T-helper 2 cell treated with Interferon-gamma antibody and Interleukin-4, amounts not matched to agents 5 μg/mL and 100 μg/mL, for 36 hours (primary cell): ENCODE measurements around the gene PTTG1IP.

Experiments used
- DNase-seq: peaks from one replicate; pipeline ENCODE4 v3.0.0; 2021; ENCODE audit warnings: low spot score
- H3K27ac Mint-ChIP-seq: one replicate; pipeline ENCODE4 v1.8.0; 2021; ENCODE audit warnings: mild to moderate bottlenecking, mixed read lengths
- H3K27me3 Mint-ChIP-seq: one replicate; pipeline ENCODE4 v1.8.0; 2021; ENCODE audit warnings: low read depth, mixed read lengths
- H3K36me3 Mint-ChIP-seq: one replicate; pipeline ENCODE4 v1.8.0; 2021; ENCODE audit warnings: low read depth, mixed read lengths
- H3K4me1 Mint-ChIP-seq: one replicate; pipeline ENCODE4 v1.8.0; 2021; ENCODE audit warnings: low read depth, mixed read lengths
- H3K4me3 Mint-ChIP-seq: one replicate; pipeline ENCODE4 v1.8.0; 2022; ENCODE audit warnings: mild to moderate bottlenecking, moderate library complexity, mixed read lengths
- H3K9me3 Mint-ChIP-seq: one replicate; pipeline ENCODE4 v1.8.0; 2021; ENCODE audit warnings: mixed read lengths

Gene PTTG1IP

DNA sequence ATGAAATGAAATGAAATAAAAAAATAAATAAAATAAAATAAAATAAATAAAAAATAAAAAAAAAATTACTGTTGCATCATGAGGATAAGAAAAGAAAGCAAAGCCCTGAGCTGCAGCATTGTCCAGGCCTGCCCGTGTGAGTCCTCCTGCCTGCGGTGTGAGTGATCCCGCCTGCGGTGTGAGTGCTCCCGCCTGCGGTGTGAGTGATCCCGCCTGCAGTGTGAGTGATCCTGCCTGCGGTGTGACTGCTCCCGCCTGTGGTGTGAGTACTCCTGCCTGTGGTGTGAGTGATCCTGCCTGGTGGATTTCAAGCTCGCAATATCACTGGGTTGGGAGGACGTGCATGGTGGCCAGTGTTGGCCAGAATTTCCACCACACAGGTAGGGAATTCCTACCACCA lies 22.4 kb upstream of the PTTG1IP start:
- peaks cover 11% of the 10 kb centered on the region for H3K4me1 Mint-ChIP-seq
- no peak overlapping the region for H3K4me3 Mint-ChIP-seq
- no peak for DNase-seq
- no peaks in the 10 kb centered on the region for H3K9me3 Mint-ChIP-seq
- H3K36me3 Mint-ChIP-seq = peaks cover 32% of the 10 kb centered on the region
- H3K27ac Mint-ChIP-seq = no peak overlapping the region
- no peaks in the 10 kb centered on the region for H3K27me3 Mint-ChIP-seq

DNA sequence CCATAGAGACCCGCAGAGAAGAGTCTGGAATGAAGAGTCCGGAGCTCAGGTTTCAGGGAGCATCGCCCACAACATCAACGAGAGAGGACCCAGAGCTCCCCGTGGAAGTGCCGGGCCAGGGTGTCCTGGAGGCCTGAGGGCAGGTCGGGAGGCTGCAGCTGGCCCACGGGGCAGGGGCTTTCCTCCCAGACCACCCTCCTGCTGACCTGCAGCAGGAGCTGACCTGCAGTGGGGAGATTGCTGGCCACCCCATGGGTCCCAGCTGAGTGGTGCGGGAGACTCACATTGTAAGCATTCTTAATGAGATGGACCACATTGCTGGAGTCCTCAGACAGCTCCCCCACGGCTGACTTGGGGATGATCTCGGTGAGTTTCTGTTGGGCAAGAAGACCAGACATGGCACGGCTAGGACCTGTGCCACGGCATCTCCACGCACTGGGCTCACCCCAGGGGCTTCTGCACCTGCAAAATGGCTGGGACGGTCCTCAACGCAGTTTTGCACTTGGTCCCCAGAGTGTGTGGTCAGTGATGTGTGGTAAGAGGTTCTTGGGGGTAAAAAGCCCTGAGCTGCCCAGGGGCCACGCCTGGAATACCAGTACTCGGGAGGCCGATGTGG lies 21.3 kb upstream of the PTTG1IP start:
- DNase-seq = no peak
- H3K4me1 Mint-ChIP-seq = peaks cover 11% of the 10 kb centered on the region
- H3K27ac Mint-ChIP-seq = no peak overlapping the region
- H3K9me3 Mint-ChIP-seq = no peaks in the 10 kb centered on the region
- H3K4me3 Mint-ChIP-seq = no peak overlapping the region
- H3K36me3 Mint-ChIP-seq = peaks cover 31% of the 10 kb centered on the region
- H3K27me3 Mint-ChIP-seq = no peaks in the 10 kb centered on the region

DNA sequence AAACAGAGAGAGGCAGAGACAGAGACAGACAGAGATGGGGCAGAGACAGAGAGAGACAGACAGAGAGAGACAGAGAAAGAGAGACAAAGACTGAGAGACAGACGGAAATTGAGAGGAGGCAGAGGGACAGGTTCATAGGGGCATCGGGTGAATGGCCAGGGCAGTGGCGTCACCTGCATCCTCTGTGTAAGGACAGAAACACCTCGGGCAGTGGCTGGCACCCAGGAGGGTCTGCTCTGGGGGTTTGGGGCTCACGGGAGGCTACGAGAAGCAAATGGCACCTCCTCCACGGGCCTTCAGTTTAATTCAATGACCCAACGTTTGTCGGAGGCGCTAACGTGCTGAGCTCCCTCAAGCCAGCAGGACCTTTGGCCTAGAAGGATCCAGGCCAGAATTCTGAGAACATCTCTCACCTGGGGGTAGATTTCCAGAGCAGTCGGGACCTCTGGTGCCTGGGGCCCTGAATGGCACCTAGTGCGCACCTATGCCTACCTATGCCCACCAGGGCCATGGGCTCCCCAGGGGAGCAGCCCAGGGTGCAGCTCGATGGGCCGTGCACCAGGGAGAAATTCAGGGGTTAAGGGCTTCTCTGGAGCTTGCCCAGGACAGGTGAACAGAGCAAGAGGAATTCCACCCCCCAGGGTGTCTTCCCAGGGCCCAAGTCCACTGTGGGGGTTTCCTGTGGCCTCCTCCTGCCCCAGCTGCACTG lies 20.6 kb upstream of the PTTG1IP start:
- Mint-ChIP-seq H3K27ac (peak overlapping the region; percentile 86), H3K36me3 (peaks cover 32% of the 10 kb centered on the region), H3K4me1 (peaks cover 11% of the 10 kb centered on the region), H3K4me3 (no peak overlapping the region), H3K27me3 (no peaks in the 10 kb centered on the region), H3K9me3 (no peaks in the 10 kb centered on the region)
- no peak for DNase-seq

DNA sequence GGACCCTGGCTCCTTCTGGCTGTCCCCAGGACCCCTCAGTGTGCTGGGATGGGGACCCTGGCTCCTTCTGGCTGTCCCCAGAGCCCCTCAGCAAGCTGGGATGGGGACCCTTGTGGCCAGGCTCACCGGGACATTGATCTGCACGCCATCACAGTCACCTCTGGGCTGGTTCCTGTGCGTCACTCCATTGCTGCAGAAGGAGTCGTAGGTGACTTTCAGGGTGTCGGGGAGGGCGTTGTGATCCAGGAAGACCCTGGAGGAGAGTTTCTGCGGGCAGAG lies 19.7 kb upstream of the PTTG1IP start:
- no peak overlapping the region for H3K4me3 Mint-ChIP-seq
- H3K36me3 Mint-ChIP-seq = peaks cover 27% of the 10 kb centered on the region
- no peaks in the 10 kb centered on the region for H3K9me3 Mint-ChIP-seq
- H3K27me3 Mint-ChIP-seq = no peaks in the 10 kb centered on the region
- H3K4me1 Mint-ChIP-seq = peaks cover 7% of the 10 kb centered on the region
- no peak for DNase-seq
- H3K27ac Mint-ChIP-seq = no peak overlapping the region

DNA sequence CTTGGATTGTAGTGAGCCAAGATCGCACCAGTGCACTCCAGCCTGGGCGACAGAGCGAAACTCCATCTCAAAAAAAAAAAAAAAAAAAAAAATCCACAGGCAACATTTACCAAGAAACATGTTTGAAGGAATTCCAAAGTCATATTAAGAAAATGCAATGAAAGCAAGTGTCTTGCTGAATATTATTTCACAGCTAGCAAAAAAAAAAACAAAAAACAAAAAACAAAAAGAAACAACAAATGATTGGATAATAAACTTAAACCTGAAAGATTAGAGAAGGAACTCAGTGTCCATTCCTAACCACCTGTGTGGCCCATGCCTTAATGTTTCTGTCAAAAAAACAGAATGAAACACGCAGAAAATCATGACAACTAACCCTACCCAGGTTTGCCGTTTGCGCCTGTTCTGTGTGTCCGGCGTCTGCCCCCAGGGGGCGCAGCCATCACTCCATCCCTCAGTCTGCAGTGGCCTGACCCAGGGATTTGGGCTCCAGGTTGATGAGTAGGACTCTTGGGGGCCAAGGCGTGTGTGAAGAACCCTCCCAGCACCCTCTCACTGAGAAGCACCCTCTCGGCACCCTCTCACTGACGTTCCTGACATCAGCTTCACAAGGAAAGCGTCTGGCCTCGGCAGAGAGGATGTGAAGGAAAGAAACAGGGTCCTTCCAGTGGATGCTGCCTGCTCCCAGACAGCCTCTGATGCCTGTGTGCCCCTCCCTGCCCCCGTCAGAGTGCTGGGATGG lies 19.2 kb upstream of the PTTG1IP start:
- peaks cover 27% of the 10 kb centered on the region for H3K36me3 Mint-ChIP-seq
- peaks cover 6% of the 10 kb centered on the region for H3K4me1 Mint-ChIP-seq
- H3K9me3 Mint-ChIP-seq = no peaks in the 10 kb centered on the region
- DNase-seq = peak; percentile 59
- peak overlapping the region; percentile 41 for H3K27ac Mint-ChIP-seq
- H3K27me3 Mint-ChIP-seq = no peaks in the 10 kb centered on the region
- H3K4me3 Mint-ChIP-seq = no peak overlapping the region

DNA sequence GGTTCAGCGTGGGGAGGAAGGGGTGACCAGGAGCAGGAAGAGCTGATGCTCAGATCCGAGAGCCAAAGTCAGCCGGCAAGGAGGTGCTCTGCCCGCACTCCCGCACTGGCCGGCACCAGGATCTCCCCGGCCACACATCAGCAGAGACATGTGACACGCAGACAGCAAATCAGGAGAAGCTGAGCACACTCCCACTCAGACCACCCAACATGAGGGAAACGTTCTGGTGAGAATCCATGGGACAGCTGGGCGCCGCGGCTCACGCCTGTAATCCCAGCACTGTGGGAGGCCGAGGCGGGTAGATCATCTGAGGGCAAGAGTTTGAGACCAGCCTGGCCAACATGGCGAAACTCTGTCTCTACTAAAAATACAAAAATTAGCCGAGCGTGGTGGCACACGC lies 18.6 kb upstream of the PTTG1IP start:
- DNase-seq = no peak
- Mint-ChIP-seq H3K9me3 (no peaks in the 10 kb centered on the region), H3K27ac (no peak overlapping the region), H3K36me3 (peaks cover 29% of the 10 kb centered on the region), H3K4me1 (peaks cover 4% of the 10 kb centered on the region), H3K4me3 (no peak overlapping the region), H3K27me3 (no peaks in the 10 kb centered on the region)

DNA sequence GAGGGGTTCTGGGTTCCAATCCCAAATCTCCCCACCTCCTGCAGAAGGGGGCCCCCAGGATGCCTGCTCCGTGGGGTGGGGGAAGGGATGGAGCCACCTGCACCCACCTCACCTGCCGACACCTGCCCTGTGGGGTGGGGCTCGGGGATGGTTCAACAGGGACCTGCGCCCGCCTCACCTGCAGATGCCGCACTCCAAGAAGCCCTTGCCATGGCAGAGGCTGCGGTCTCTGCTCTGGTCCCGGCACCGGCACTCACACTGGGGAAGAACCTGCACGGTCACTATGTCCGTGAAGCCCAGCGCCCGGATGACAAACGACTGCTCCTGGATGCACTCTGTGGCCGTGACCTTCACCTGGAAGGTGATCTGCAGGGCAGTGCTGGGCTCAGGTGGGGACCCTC lies 18.1 kb upstream of the PTTG1IP start:
- no peaks in the 10 kb centered on the region for H3K9me3 Mint-ChIP-seq
- H3K4me1 Mint-ChIP-seq = peaks cover 4% of the 10 kb centered on the region
- H3K27ac Mint-ChIP-seq = no peak overlapping the region
- no peaks in the 10 kb centered on the region for H3K27me3 Mint-ChIP-seq
- H3K4me3 Mint-ChIP-seq = no peak overlapping the region
- H3K36me3 Mint-ChIP-seq = peaks cover 33% of the 10 kb centered on the region
- no peak for DNase-seq

DNA sequence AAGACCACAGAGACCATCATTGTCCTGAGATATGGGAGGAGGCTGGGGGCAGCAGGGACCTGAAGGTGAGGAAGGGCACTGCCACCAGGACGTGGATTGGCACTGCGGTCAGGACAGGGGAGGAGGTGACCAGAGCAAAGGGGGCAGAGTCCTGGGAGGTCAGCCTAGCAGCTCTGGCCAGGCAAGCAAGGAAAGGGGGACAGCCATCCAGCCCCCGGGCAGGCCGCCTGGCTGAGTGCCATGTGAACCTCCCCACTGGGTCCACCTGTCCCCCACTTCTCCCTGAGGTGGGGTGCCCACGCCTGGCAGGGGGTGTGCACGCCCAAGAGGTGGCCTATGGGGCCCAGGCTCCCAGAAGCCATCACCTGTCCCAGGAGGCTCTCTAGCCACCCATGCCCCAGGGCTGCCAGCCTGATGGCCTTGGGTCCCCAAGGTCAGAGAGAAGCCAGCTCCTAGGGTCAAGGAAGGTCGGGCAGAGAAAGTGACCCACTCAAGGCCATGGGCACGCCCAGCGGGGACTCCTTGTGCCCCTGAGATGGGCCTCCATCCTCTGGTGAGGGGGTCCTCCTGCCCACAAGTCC lies 17.6 kb upstream of the PTTG1IP start:
- peaks cover 34% of the 10 kb centered on the region for H3K36me3 Mint-ChIP-seq
- no peak overlapping the region for H3K27ac Mint-ChIP-seq
- DNase-seq = no peak
- no peaks in the 10 kb centered on the region for H3K27me3 Mint-ChIP-seq
- H3K4me3 Mint-ChIP-seq = no peak overlapping the region
- H3K9me3 Mint-ChIP-seq = no peaks in the 10 kb centered on the region
- H3K4me1 Mint-ChIP-seq = peaks cover 4% of the 10 kb centered on the region

DNA sequence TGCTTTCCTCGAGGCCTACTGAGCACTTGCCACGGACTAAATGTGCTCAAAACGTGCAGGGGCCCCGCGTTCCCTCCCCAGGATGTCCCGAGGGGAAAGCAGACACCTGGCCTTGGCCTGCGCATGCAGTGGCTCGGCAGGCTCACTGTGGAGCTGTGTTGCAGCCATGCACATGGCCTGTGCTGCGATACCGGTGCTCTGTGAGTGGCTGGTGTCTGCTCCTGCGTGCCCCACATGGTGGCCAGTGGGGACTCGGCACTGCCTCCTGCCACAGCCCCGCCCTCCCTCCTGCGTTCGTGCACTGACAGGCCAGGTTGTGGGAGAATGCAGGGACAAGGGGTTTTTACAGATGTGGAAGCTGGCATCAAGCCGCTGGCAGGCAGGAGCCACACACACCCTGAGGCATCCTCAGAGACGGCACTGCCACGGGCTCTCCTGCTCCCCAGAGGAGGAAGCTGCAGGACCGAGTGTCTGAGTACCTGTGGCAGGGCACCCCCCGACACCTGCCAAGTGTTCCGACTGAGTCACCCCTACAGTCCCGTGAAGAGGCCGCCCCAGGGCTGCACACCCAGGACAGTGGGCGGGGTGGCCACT lies 16.9 kb upstream of the PTTG1IP start:
- Mint-ChIP-seq H3K27ac (no peak overlapping the region), H3K4me1 (peaks cover 4% of the 10 kb centered on the region), H3K36me3 (peaks cover 36% of the 10 kb centered on the region), H3K27me3 (no peaks in the 10 kb centered on the region), H3K9me3 (no peaks in the 10 kb centered on the region), H3K4me3 (no peak overlapping the region)
- DNase-seq = no peak

DNA sequence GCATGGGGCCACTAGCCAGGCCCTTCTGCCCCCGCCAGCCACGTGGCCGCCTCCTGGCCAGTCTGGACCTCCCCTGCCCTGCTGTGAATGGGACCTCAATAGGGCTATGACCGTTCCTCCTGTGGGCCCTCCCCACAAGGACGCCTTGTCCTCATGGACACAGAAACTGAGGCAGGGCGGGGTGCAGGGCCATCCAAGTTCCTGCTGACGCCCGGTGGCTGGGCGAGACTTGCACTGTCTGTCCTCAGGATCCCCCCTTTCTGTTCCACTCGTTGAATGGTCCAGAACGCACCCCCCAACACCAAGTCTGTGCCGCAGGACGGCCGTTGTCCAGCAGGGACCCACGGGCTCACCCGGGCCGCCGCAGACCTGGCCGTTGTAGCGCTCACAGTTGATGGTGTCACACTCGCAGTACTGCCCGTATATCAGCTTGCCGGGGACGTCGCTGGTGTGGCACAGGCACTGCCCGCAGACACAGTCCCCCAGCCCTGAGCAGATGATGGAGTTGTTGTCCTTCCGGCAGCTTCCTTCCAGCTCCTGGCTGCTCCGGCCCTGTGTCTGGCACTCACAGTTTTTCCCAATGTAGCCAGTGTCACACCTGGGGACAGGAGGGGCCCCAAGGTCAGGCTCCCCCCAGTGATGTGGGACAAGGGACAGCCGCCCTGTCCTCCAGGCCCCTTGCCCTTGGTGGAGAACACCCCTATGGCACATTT lies 16.3 kb upstream of the PTTG1IP start:
- H3K4me3 Mint-ChIP-seq = no peak overlapping the region
- H3K36me3 Mint-ChIP-seq = peaks cover 35% of the 10 kb centered on the region
- H3K27me3 Mint-ChIP-seq = no peaks in the 10 kb centered on the region
- no peak overlapping the region for H3K27ac Mint-ChIP-seq
- H3K4me1 Mint-ChIP-seq = peaks cover 4% of the 10 kb centered on the region
- no peaks in the 10 kb centered on the region for H3K9me3 Mint-ChIP-seq
- DNase-seq = no peak

DNA sequence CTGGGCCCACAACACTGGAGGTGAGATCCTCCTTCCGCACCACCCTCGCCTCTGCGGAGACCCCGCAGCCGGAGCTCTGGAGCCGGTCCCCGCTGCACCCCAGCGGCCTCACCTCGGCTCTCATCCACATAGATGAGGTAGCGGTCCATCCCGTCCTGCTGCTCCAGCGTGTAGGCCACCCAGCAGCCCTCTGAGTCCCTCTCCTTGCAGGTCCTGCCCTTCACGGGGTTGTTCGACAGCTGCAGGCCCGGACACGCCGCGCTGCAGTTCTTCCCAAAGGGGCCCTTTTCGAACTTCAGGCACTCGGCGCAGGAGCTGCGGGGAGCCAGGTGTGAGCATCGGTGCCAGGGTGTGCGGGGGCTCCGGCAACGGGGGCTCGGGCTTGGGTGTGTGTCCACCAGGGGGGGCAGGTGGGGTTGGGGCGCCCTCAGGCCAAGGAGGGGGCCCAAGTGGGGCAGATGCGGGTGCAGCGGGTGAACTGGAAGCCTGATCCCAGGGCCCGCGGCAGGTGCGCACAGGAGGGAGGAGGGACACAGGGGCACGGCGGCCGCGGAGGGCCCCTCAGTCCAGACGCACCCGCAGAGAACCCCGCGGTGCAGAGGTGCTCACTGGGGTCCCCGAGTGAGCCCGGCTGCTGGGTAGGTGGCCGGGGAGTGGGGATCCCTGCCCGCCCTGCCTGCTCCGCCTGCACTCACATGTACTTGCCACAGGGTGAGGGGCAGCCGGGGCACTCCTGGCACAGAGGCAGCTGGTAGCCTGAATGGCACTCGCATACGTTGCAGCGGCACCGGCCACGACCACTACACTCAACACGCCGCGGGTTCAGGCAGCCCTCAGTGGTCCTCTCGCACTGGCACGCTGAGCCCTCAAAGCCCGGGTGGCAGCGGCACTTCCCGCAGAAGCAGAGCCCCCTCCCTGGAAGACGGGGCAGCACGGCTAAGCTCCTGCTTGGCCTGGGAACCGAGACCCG lies 15.4 kb upstream of the PTTG1IP start:
- H3K27ac Mint-ChIP-seq = no peak overlapping the region
- H3K27me3 Mint-ChIP-seq = no peaks in the 10 kb centered on the region
- peaks cover 3% of the 10 kb centered on the region for H3K4me1 Mint-ChIP-seq
- H3K4me3 Mint-ChIP-seq = no peak overlapping the region
- H3K36me3 Mint-ChIP-seq = peaks cover 34% of the 10 kb centered on the region
- DNase-seq = no peak
- no peaks in the 10 kb centered on the region for H3K9me3 Mint-ChIP-seq

DNA sequence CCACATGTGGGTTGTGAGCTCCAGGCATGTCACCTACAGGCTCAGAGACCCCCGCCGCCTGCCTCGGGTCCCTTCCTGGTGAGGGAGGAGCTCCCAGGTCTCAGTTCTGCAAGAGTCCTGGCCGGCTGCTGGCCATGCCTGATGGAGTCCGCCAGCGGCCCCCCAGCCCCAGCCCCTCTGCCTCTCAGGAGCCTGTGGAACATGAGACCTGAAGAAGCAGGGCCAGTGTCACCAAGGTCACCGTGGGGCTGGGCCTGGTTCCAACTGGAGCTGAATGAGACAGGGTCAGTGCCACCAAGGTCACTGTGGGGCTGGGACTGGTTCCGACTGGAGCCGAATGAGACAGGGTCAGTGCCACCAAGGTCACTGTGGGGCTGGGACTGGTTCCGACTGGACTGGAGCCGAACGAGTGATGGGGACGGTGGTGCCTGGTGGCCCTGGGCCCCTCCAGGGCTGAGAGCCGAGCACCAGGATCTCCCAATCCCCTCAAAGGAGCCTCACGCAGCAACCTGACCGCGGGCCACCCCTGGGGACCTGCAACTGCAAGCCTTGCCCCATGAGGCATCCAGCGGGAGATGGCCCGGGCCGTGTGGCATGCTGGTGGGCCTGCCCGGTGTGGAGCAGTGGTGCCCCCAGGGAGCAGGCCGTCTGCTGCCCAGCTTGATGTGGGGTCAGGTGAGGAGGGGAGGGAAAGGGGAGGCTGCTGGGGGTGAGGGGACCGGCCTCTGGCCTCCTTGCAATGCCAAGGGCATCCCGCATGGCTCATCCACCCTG lies 14.5 kb upstream of the PTTG1IP start:
- H3K27ac Mint-ChIP-seq = no peak overlapping the region
- no peaks in the 10 kb centered on the region for H3K27me3 Mint-ChIP-seq
- no peak overlapping the region for H3K4me3 Mint-ChIP-seq
- peaks cover 30% of the 10 kb centered on the region for H3K36me3 Mint-ChIP-seq
- no peak for DNase-seq
- no peaks in the 10 kb centered on the region for H3K4me1 Mint-ChIP-seq
- H3K9me3 Mint-ChIP-seq = no peaks in the 10 kb centered on the region
